GM23248 (cell line): ENCODE data around the gene IL1RAPL2.
"Not testable (repeated sequence)": the region's sequence is repeated elsewhere in the genome, so short reads cannot be mapped to it uniquely, and the experiment has no call there.

Experiments used
- EZH2 ChIP-seq: fragments of 200-600 bp; sonication (generic); IDR thresholded peaks from 2 replicates; pipeline ENCODE4 v1.6.1; 2018; ENCODE audit warnings: antibody characterized with exemption, mild to moderate bottlenecking; ENCODE audit not compliant: insufficient read depth, poor library complexity, severe bottlenecking
- EZH2phosphoT487 ChIP-seq: fragments of 200-600 bp; sonication (generic); IDR thresholded peaks from 2 replicates; pipeline ENCODE4 v1.6.1; 2018; ENCODE audit warnings: antibody characterized with exemption, moderate library complexity, mild to moderate bottlenecking, low read depth; ENCODE audit not compliant: insufficient read depth

GRCh38 chrX:105115596-105116320 is 549.8 kb downstream of the IL1RAPL2 start:
- not testable (repeated sequence) for TF ChIP-seq EZH2phosphoT487, EZH2
